22Rv1 (cell line): ENCODE measurements around the gene MAGI3.

Experiments used
- ZFX ChIP-seq: fragments of 450-650 bp; IDR thresholded peaks from 2 replicates; pipeline ENCODE4 v1.6.1; 2017; ENCODE audit warnings: antibody characterized with exemption, borderline replicate concordance
- TF ChIP-seq, protein P1 (sequence below): fragments of 450-650 bp; IDR thresholded peaks from 2 replicates; pipeline ENCODE4 v1.5.1; 2017; ENCODE audit warnings: mild to moderate bottlenecking

DNA sequence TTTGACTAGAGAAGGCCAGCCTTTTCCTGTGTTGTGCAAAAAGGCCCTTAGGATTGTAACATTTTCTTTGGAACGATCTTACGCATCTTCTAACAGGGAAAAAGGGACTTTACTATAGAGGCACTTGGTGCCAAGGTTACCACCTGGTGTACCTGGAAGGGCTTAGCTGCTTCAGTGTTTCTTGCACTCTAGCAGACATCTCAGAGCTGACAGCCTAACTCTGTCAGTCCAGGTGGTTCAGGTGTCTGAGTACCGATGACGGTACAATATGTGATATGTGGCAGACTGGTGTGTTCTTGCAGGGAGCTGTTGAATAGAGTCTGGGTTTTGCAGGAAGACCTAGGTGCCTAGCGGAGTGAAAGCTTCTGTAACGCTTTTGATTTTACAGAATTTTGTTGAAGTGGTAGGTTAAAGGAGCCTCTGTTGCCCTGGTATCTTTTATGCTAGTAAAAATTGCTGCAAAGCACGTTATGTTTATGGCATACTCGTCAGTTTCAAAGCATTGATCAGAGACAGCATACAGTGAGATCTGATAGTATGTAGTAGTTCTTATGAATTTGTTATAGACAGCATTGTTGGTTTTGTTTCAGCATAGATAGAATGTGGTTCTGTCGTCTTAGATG is 1.4 kb downstream of the MAGI3 start:
- TF ChIP-seq, protein P1, sequence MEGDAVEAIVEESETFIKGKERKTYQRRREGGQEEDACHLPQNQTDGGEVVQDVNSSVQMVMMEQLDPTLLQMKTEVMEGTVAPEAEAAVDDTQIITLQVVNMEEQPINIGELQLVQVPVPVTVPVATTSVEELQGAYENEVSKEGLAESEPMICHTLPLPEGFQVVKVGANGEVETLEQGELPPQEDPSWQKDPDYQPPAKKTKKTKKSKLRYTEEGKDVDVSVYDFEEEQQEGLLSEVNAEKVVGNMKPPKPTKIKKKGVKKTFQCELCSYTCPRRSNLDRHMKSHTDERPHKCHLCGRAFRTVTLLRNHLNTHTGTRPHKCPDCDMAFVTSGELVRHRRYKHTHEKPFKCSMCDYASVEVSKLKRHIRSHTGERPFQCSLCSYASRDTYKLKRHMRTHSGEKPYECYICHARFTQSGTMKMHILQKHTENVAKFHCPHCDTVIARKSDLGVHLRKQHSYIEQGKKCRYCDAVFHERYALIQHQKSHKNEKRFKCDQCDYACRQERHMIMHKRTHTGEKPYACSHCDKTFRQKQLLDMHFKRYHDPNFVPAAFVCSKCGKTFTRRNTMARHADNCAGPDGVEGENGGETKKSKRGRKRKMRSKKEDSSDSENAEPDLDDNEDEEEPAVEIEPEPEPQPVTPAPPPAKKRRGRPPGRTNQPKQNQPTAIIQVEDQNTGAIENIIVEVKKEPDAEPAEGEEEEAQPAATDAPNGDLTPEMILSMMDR: no peak
- TF ChIP-seq ZFX: no peak
